RPMI8226 (cell line): ENCODE measurements around the gene BHLHA15.
A peak's percentile ranks its signal among the peaks of the same experiment; 100 is the strongest.

Experiments
- DNase-seq: peaks from one replicate; pipeline ENCODE4 v3.0.0-alpha.2; 2015

BHLHA15 gene

GRCh38 chr7:98228801-98229200, 17.6 kb downstream of the BHLHA15 start:
- DNase-seq, result no peak

DNA sequence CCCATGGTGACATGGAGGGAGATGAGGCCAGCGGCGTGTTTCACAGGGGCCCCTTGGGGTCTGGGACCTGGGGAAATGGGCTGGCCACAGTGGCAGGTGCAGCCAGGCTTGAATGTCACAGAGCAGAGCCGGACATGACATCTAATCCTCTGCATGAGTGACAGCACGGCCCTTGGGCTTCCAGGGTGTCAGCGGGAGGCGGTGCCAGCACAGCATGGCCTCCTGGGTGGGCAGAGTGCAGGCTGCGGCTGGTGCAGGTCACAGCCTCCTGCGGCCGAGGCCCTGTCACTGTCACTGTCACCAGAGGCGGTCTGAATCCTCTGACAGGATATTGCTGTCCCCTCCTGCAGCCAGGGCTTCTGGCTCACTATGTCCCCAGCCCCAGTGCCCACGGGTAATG, 18.2 kb downstream of the BHLHA15 start:
- no peak for DNase-seq

DNA sequence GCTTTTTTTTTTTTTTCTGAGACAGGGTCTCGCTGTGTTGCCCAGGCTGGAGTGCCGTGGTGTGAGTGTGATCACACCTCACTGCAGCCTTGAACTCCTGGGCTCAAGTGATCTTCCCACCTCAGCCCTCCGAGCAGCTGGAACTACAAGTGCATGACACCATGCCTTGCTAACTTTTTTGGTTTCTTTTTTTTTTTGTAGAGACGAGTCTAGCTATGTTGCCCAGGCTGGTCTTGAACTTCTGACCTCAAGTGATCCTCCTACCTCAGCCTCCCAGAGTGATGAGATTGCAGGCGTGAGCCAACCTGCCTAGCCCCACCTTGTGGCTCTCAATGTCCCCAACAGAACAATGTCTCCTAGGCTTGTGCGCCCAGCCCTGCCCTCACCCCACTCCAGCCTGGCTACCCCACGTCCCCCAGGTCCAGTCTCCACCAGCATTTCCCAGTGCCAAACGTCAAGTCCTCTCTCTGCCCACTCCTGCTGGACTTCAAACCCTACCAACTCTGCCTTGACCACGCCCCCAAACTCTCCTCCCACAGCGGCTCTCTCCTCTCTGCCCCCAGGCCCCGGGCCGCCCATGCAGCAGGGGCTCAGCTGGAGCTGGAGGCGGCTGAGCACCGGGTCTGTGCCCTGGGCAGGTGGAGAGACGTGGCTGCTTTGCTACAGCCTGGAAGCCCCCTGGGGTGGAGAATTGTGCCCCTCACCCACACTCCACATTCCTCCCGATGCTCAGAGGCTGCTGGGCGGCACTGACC, 18.9 kb downstream of the BHLHA15 start:
- peak; percentile 15 for DNase-seq

DNA sequence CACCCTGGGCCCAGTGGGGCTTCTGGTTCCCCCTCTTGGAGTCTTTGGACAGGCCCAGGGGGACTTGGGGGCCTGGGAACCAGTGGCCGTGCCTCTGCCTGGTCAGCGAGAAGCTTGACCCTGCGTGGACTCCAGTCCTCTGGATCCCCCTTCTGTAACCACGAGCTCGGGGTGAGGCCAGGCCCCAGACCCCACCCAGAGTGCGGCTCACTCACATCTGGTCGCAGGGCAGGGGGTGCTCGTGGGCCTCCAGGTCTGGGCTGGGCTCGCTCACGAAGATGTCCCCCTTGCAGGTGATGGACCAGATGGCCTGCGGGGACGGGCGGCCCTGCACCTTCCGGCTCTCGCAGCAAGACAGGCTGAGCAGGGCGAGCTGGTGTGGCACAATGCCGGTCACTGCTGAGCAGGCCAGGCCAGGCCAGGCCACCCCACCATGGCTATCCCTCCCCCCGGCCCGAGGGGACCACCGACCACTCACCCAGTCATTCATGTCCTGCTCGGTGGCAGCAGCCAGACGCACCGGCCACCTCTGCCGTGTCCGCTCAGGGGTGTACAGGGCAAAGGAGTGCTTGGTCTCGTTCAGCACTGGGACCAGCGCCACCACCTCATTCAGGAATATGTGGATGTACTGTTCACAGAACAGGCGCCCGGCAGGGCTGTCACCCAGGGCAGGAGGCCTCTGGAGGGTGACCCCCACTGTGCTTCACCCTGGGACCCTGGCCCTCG, 19.7 kb downstream of the BHLHA15 start:
- no peak for DNase-seq

DNA sequence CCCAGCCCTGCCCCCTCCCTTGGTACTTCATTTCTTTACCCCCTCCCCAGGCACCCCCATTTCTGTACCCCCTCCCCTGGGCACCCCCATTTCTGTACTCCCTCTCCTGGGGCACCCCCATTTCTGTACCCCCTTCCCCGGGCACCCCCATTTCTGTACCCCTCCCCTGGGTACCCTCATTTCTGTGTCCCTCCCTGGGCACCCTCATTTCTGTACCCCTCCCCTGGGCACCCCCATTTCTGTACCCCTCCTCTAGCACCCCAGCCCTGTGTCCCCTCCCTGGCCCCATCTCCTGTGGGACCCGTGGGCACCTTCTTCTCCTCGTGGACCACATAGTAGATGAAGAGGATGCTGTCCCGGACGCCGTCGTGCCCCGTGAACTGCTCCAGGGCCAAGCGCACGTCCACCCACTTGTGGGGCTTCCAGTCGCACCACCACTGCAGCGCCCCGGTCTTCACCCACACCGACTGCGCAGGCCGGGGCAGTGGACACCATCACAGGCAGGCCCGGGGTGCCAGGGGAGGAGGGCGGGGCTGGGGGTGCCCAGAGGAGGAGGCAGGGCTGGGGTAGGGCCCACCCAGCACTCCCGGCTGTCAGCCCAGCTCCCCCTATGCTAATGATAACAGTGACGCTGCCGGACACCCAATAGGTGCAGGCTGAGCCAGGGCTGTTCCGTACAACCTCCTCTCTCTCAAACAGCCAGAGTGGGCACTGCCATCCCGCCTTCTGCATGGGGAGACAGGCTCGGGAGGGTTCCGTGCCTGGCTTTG, 20.4 kb downstream of the BHLHA15 start:
- DNase-seq, result no peak

GRCh38 chr7:98232263-98232585, 21.0 kb downstream of the BHLHA15 start:
- no peak for DNase-seq

DNA sequence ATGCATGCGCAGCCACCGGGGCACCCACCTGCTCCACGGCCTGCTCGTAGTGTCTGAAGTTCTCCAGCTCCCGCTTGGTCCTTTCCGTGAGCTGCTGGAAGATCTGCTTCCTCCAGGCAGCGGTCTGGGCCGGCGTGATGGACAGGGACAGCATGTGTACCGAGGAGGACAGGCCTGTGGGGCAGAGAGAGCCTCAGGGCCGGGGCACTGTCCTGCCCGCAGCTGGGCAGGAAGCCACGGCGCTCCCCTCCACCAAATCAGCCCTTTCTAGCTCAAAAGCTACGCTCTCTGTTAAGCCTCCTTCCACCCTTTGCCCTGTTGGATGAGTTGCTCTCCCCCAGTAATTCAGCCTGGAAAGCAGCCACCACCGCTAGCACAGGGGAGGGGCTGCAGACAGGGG, 21.6 kb downstream of the BHLHA15 start:
- no peak for DNase-seq

DNA sequence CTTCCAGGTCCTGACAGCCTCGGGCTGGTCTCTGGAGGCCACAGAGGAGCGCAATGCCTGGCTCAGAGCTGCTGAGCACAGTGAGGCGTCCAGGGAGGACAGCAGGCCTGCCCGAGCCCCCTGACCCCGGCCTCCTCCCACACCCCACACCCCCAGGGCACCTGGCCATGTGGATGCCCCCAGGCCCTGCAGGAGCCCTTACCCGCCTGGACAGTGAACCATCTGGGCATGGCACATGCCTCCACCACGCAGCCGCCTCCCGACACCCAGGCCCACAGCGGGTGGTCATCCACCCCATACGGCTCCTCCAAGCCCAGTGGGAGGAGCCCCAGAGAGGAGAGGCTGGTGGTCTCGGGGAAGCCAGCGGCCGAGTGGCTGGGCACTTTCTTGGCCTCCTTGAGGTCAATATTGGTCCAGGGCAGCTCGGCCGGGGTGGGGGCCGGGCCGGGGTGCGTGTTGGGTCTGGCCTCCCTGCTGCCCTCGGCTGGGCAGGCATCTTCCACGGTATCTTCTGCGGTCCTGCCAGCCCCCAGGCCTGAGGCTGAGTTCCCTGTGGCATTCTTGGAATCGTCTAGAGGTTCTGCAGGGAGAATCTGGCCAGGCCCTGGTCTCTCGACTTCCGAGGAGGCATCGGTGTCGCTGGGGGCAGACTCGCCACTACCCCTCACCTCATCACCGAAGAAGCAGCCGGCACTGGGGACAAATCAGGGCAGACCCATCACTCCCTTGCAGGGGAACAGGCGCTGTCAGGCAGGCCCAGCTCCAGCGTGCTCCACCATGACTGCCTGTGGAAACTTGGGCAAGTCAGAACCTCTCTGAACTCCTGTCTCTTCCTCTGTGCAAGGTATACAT, 22.2 kb downstream of the BHLHA15 start:
- DNase-seq, result no peak

- no peak for DNase-seq
Measured at GRCh38 chr7:98234429-98235147, 23.3 kb downstream of the BHLHA15 start.

- DNase-seq, result no peak
Measured at GRCh38 chr7:98235901-98236300, 24.7 kb downstream of the BHLHA15 start.

GRCh38 chr7:98236355-98237185, 25.3 kb downstream of the BHLHA15 start:
- no peak for DNase-seq

- DNase-seq, result no peak
Measured at GRCh38 chr7:98238076-98238475, 26.8 kb downstream of the BHLHA15 start.

DNA sequence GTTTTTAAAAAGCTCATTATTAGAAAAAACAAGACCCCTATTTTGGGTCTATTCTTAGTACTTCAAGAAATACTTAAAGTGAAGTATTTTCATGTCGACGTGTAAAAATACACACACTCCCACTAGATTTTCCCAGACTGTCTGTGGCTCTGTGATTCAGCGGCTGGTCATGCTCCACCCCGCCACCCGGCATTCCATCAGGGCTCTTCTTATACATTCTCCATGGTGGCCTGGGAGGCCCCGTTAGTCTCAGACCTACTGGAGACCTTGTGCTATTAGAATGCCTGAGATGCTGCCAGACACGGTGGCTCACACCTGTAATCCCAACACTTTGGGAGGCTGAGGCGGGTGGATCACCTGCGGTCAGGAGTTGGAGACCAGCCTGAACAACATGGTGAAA, 27.7 kb downstream of the BHLHA15 start:
- DNase-seq, result no peak

DNA sequence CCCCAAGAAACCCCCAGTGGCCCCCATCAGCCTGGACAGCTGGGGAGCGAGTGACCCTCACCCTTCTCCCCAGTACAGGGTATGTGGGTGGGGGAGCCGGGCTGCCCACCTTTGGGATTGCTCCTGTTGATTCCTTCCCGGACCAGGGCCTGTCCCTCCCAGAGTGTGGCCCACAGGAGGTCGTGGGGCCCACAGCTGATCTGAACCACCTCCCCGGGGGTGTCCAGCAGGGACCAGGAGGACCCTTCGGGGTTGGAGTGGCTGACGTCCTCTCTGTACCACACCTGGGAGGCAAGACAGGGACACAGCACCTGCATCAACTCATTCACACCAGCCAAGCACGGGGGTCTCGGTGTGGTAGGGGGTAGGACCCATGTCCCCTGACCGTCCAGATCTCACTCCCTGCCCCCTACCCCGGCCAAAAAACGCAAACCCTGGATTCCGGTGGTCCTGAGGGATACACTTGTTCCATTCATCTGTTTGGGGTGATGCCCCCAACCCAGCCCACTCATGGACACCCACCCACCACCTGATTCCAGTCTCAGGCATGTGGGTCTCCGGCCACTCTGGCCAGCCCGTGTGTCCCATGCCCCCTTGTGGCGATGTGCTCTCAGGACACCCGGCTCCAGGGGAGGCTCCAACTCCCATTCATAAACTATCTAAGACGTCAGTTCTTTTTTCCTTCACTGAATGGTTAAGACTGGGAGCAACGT, 29.9 kb downstream of the BHLHA15 start:
- peak; percentile 59 for DNase-seq

- no peak for DNase-seq
Measured at GRCh38 chr7:98241674-98242241, 30.5 kb downstream of the BHLHA15 start.

DNA sequence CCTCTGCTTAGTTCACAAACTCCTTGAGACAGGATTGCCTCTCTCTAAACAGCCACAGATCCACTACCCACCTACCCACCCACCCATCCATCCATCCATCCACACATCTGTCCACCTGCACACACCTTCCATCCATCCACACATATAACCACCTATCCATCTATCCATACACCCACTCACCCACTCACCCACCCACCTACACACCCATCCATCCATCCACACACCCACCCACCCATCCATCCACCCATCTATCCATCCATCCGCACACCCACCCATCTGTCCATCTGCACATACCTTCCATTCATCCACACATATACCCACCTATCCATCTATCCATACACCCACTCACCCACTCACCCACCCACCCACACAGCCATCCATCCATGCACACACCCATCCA, 31.1 kb downstream of the BHLHA15 start:
- no peak for DNase-seq

GRCh38 chr7:98242934-98243333, 31.7 kb downstream of the BHLHA15 start:
- DNase-seq, result no peak

- DNase-seq, result no peak
Measured at GRCh38 chr7:98244871-98245270, 33.6 kb downstream of the BHLHA15 start.

DNA sequence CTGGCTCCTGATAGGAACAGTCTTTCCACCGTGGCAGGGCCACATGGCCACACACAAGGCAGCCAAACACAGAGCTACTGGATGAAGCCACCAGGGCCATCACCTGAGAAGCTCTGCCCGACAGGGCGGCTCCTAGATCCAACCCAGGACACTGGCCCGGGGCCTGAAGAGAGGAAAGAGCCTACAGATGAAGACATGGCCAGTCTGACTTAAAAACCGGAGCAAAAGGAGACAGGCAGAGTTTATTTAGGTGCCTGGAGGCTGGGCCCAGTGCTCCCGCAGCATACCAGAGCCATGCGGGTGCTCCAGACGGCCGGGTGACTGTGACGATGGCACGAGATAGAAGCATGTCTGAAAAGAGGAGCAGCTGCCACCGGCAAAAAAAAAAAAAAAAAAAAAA, 36.9 kb downstream of the BHLHA15 start:
- DNase-seq, result no peak

DNA sequence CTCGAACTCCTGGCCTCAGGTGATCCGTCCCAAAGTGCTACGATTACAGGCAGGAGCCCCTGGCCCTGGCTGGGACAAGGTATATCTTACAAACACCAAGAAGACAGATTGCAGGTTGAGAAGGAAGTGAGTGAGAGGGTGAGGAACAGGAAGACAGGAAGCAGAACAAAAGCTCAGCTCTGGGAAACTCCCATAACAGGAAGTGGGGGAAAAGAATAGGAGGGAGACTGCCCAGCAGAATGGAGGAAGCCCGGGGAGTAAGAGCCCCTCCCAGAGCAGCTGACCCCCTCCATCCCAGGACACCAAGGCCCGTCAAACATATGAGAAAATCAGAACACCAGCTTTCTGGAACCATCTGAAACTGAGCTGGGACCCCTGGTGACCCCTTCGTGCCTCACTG, 37.9 kb downstream of the BHLHA15 start:
- no peak for DNase-seq
